HG02759 (cell line): ENCODE results near the gene PLEKHH2.

Source experiments
- ATAC-seq: cut with Tn5 transposase; IDR thresholded peaks from one replicate; pipeline ENCODE4 v1.9.1; 2021; ENCODE audit warnings: mild to moderate bottlenecking, moderate library complexity; ENCODE audit not compliant: unreplicated experiment

The PLEKHH2 gene

DNA sequence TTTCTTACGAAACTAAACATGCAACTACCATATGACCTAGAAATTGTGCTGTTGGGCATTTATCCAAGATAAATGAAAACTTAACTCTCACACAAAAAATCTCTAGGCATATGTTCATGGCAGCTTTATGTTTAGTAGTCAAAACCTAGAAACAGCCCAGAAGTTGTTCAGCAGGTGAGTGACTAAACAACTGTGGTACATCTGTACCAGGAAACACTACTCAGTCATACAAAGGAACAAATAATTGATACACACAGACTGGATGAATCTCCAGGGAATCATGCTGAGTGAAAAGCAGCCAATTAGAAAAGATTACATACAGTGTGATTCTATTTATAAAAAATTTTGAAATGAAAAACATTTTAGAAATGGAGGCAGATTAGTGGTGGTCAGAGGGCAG is 166.1 kb downstream of the PLEKHH2 start:
- no peak for ATAC-seq

DNA sequence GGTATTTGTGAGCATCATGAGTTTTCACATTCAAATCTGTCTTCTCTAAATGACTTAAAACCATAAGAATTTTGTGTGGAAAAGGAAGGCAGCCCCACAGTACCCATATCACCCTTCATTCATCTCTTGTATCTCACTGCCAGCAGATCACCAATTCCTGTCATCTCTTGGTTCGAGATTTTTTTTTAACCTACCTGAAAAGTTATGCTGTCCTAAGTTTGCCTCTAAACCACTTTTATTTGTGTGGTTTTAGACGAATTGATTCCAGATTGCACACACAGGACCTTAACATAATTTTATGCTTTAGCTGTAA is 169.6 kb downstream of the PLEKHH2 start:
- ATAC-seq: no peak

DNA sequence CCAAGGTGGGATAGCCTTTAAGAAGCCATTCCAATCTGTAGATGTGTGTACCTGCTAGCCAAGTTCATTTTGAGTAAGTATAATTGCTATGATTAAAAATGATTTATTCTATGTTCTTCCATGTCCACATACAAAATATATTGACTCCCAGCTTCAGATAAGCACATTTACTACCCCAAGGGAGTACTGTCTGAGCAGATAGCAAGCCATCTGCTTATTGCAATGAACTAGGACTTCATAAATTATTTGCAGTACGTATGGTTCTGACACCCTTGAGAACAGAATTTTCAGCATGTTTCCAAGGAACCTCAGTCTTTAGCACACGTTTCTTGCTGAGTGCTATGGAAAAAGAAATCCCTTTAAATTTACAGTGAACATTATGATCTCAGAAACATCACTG is 173.4 kb downstream of the PLEKHH2 start:
- ATAC-seq: no peak

DNA sequence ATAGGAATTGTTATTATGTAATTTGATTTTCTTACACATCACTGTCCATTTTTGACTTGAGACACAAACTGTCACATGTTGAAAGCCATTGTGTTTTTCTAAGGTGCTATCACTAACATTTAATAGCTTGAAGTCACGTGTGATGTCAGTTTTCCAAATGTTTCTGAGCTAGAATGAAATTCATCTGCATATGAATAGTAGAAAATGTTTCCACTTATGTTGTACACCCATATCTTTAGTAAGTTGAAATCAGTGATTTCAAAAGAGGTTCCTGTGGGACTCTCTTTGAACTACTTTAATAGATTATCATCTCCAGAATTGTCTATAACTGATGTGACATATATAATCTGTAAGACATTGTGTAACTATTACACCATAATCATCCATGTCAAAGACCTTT is 173.8 kb downstream of the PLEKHH2 start:
- ATAC-seq: no peak

DNA sequence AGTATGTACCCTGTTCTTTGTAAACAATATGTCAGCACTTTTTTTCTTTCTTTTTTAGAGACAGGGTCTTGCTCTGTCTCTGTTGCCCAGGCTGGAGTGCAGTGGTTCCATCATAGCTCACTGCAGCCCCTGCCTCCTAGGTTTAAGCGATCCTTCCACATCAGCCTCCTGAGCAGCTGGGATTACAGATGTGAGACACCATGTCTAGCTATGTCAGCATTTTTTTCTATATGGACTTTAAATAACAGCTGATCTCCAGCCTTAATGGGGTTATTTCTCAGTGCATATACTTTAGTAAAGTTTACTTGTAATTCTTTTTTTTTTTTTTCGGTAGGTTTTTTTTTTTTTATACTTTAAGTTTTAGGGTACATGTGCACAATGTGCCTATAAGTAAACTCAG is 174.9 kb downstream of the PLEKHH2 start:
- no peak for ATAC-seq

DNA sequence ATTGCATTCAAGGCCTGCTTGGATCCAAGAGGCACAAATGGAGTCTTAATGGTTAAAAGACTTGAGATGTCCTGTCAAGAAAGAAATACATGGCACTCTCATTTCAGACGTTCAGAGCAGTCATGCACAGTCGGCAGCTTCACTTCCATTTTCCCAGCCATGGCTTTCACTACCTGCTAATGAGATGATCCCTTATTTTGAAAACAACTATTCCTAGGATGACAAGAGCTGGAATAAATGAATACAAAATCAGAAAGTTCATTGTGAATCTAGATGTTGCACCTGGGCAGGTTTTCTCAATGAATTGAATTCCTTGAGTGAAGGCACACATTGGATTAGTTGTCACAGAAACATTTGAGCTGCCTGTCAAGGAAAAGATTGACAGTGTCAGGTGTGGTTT is 175.9 kb downstream of the PLEKHH2 start:
- ATAC-seq: no peak

DNA sequence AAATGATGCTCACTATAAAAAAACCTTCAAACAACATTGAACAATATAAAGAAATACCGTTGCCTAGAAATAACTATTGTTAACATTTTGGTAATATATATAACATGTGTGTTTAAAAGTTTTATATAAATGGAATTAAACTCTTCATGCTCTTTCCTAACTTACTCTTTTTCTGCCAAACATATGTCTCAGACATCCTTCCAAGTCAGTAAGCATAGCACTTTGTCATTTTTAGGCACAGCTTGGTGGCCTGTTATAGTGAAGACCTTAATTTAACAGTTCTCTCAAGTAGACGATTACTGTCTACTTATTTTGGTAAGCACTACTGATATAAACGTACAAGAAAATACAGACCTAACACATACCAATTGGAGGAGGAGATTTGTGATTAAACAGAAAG is 177.7 kb downstream of the PLEKHH2 start:
- no peak for ATAC-seq
